DMS153 treated with DMSO at 0.1 percent for 48 hours (cell line): ENCODE results near the gene XPO4.

Experiments
- DNase-seq: peaks from one replicate; lab custom pipeline; 2025; ENCODE audit not compliant: unreplicated experiment; lab: John Stamatoyannopoulos, UW

XPO4 gene

DNA sequence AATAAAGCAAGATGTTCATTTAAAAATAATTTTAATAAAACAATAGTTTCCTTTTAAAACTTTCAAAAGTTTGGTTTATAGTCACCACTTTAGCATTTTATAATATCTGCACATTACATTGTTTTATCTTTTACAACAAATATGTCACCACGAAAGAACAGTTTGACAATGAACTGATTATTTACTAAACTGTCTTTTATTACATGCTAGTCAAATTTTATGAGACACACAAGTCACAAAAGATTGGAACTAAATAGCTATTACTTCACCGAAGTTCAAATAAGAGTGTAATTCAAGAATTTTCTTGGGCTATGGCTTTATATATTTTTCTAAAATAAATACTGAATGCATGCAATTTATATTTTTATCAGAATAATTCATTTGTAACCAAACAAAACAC, 71.3 kb downstream of the XPO4 start:
- DNase-seq: no peak

GRCh38 chr13:20828539-20829364, 73.8 kb downstream of the XPO4 start:
- peak; percentile 39 for DNase-seq

DNA sequence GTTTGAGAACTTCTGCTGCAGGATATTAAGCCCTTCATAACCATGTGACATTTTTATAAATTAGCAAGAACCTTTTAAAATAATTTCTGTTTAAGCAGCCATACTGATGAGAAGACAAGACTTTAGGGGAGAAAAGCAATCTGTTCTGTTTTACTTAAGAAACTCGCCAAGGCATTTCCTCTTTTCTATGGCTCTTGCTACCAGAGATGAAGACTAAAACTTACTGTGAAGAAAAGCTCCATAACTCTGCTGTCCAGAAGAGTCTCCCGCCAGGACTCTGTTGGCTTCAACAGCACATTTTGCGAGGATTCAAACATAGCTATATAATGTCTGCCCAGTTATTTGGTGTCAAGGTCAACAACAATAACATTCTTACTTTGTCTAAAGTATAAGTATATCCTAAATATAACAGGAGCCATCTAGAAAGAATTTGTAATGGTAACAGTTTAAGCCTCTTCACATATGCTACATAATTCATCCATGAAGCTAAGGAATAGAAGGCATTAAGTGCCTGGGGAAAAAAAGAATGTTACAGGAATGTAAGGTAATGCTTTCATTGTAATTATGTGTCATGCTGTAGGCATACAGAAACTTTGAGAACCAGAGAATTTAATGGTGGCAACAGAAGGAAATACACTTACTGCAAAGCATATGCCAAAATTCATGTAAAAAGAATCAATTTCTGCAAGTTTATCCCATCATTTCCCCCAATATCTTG, 75.5 kb downstream of the XPO4 start:
- no peak for DNase-seq

DNA sequence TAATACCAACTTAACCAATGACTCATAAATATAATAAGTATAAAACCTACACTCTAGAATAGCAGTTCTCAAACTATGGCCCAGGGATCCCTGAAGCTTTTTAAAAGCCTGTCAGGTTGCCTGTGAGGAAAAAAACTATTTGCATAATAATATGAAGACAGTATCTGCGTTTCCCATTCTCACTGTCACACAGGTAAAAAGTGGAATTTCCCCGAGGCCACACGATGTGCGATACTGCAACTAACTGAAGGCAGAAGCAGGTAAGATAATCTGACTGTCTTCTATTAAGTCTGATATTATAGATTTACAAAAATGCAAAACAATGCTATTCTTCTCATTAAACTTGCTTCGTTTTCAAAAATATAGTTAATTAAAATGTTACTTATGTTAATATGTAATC, 76.2 kb downstream of the XPO4 start:
- no peak for DNase-seq

DNA sequence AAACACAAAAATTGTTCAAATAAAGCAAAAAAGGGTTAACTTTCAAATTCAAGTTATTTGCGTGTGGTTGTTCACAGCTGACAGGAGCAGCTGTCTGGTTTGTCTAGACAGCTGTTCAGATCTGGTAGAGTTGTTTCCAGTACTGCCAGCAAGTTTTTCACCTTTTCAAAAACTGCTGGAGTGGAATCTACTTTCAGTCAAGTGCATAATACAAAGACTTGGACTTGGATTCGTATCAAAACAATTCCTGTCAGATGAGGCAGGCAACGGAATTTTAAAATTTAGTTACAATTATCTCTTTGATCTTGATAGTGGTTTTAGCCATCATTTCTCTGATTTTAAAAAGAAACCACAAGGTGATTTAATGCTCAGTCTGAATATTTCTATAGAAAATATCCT, 77.1 kb downstream of the XPO4 start:
- no peak for DNase-seq

DNA sequence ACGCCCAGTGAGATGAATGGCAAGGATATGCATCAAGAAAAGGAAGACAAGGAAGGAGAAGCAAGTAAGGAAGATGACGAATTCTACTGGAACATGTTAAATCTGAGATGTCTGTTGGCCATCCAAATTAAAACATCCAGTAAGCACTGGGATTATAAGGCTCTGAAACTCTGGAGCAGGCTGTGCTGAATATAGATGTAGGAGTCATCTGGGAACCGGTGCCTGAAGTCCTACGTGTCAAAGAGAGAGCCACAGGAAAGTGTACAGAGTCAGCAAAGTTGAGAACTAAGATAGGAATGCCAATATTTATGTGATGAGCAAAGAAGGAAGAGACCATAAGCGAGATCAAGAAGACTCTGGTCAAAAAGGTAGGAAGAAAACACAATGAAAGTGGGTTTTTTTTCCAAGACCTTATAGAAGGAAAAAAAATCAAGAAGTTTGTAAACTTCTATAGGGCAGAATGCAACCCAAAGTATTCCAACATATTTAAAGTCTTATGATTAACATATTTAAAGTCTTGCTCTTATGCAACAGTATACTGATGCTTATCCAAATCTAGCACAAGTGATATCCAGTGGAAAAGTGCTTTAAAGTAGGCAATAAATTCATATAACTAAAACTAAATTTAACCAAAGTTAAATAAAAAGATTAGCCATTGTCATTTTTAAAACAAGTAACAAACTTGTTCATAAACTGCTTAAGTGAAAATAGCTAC, 77.6 kb downstream of the XPO4 start:
- no peak for DNase-seq

GRCh38 chr13:20823071-20823470, 79.5 kb downstream of the XPO4 start:
- no peak for DNase-seq

- no peak for DNase-seq
Measured at GRCh38 chr13:20822406-20822805, 80.1 kb downstream of the XPO4 start.

- no peak for DNase-seq
Measured at GRCh38 chr13:20819715-20820114, 82.8 kb downstream of the XPO4 start.

- no peak for DNase-seq
Measured at GRCh38 chr13:20815464-20815863, 87.1 kb downstream of the XPO4 start.

DNA sequence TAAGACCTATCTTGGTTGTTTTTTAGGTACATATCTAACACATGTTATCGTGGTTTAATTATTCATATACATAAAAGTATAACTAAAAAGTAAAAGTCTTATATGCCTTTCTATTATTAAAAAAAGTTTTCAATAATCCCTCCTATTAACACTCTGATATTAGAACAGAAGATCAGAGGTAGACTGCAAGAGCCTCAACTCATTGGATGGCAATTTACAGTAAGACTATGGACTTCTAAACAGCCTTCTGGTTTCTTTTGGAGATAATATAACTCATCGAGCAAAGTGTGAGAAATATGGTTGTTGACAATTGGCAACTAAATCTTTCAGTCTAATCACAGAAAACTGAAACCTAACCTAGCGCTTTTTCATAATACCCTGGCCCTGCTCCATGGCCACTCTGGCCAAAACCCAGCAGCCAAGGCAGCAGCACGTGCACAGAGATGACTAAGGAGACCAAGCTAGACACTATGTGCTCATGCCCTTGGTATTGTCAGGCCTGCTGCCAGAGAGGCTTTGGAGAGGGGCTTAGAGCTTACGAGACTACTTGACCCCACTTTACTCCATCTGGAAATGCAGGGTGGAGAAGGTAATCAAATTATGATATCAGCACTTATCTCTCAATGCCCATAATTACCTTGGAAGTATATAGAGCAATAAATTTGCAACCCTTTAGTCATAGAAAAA, 88.2 kb downstream of the XPO4 start:
- DNase-seq: no peak

- DNase-seq: no peak
Measured at GRCh38 chr13:20812890-20813289, 89.7 kb downstream of the XPO4 start.

GRCh38 chr13:20810808-20811207, 91.7 kb downstream of the XPO4 start:
- no peak for DNase-seq

- no peak for DNase-seq
Measured at GRCh38 chr13:20808874-20809273, 93.7 kb downstream of the XPO4 start.

DNA sequence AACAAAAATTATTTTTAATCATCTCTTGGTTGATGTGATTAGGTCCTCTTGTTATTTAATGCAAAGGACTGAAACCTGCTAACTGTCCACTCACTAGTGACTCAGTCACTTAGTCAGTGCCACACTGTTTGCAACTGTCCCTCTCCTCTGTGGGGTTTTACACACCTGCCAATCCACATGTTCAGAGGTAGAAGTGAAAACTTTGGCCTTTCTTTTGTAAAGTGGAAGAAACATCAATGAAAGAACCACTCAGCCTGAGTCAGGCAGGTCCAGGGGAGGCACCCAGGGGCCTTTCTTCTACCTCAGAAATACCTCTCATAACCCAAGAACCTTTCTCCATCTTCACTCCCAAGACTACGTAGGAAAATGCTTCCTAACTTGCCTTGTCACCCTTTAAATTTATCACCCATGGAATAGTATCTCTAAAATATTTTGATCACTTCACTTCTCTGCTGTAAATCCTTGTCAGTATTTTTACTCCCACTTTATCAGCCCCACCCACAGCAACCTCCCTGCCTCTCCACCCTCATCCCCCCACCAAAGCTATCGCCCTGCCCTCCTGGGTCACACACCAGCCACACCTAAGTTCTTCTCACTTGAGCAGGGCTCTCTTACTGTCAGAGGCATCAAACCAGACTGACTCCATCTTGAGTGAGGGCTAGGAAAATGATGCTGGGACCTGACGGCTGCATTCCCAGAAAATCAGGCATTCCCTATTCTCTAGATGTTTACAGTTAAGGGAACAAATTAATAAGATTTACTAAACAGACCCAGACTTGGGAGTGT, 99.2 kb downstream of the XPO4 start:
- DNase-seq: no peak

DNA sequence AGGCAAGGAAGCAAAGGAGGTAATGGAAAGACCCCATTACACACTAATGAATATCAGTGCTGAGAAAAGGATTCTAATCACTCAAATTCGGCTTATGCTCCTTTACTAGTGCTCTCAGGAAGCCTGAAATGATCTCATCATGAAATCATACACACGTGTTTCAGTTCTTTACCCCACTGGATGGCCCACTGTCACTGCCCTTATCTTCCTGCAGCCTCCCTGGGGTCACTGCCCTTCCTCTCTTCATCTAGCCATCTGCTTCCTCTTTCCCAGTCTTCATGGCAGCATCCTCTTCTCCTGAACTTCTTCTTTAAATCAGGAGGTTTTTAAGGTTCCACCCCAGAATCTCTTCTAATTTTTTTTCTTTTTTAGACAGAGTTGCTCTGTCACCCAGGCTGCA, 100.8 kb downstream of the XPO4 start:
- no peak for DNase-seq

DNA sequence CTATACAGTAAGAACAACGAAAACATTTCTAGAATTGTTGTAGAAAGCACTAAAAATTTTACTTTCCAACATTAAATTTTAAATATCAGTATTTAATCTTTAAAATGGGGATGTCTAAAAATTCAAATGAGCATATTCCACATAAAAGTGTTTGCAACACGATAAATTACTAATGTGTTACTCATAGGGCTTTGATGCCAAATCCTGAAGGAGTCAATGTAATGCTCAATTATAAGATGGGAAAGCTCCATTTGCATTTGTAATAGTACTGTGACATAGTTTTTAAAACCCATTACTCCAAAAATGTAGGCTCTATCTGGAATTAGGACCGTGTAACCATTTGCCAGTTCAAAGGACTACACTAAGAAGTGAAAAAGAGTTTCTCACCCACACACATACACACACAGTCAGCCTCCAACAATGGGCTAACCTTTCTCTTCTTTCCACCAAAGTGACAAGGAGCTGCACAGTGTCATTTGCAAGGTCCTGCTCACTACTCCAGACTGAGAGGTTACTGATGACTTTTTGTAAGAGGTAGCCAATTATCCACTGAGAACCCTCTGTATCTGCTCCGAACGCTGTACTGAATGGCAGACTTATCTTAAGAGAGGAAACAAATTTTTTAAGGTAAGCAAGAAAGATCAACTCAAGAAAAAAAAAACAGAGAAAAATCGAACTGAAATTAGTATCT, 102.7 kb downstream of the XPO4 start:
- DNase-seq: no peak

- DNase-seq: no peak
Measured at GRCh38 chr13:20798027-20798426, 104.5 kb downstream of the XPO4 start.

GRCh38 chr13:20796791-20797508, 105.6 kb downstream of the XPO4 start:
- no peak for DNase-seq
